Natural killer cell (primary cell): ENCODE measurements around the gene SLC22A4. TPM values are rescaled to one million over a fixed set of nuclear protein-coding genes. Genes with fewer than 3 reads are reported as not detected.

Source experiments
- ATAC-seq, 3 donors: fragments of 150-1000 bp in 2 of 3; fragments of 200-7000 bp in 1 of 3; cut with Tn5 transposase; 1 replicate in 1 of 3; 2 replicates in 2 of 3; pipeline ENCODE4 v1.10.0; 2021; ENCODE audit warnings: mild to moderate bottlenecking in 2 of 3, moderate library complexity in 2 of 3
- DNase-seq, 2 donors: peaks; one replicate each; pipeline versions ENCODE4 v3.0.0 to v3.0.0-alpha.2; 2013 to 2021; ENCODE audit warnings: mixed read lengths in 1 of 2
- H3K27ac ChIP-seq: one replicate; pipeline ENCODE4 v1.5.1; 2013; ENCODE audit warnings: mild to moderate bottlenecking, low read length
- H3K27me3 ChIP-seq: one replicate; pipeline ENCODE4 v1.6.1; 2013; ENCODE audit warnings: low read length; ENCODE audit not compliant: control insufficient read depth, insufficient read depth
- H3K36me3 ChIP-seq: one replicate; pipeline ENCODE4 v1.6.1; 2013; ENCODE audit warnings: low read length; ENCODE audit not compliant: control insufficient read depth, insufficient read depth
- H3K4me1 ChIP-seq: one replicate; pipeline ENCODE4 v1.6.1; 2013; ENCODE audit warnings: low read length; ENCODE audit not compliant: control insufficient read depth, insufficient read depth
- H3K4me3 ChIP-seq: one replicate; pipeline ENCODE4 v1.5.1; 2013; ENCODE audit warnings: low read length
- H3K9me3 ChIP-seq: one replicate; pipeline ENCODE4 v1.6.1; 2013; ENCODE audit warnings: low read length; ENCODE audit not compliant: control insufficient read depth, insufficient read depth
- H3K27ac Mint-ChIP-seq, 2 donors: one replicate each; pipeline ENCODE4 v1.8.0; 2022; ENCODE audit warnings: mild to moderate bottlenecking in 2 of 2, mixed read lengths in 2 of 2, moderate library complexity in 1 of 2
- H3K27me3 Mint-ChIP-seq, 2 donors: one replicate each; pipeline ENCODE4 v1.8.0; 2022; ENCODE audit warnings: low read depth in 2 of 2, mixed read lengths in 2 of 2
- H3K36me3 Mint-ChIP-seq: one replicate; pipeline ENCODE4 v1.8.0; 2022; ENCODE audit warnings: mixed read lengths
- H3K4me1 Mint-ChIP-seq, 2 donors: one replicate each; pipeline ENCODE4 v1.8.0; 2022; ENCODE audit warnings: mixed read lengths in 2 of 2
- H3K4me3 Mint-ChIP-seq: one replicate; pipeline ENCODE4 v1.8.0; 2022; ENCODE audit warnings: mild to moderate bottlenecking, moderate library complexity, mixed read lengths
- H3K9me3 Mint-ChIP-seq, 2 donors: one replicate each; pipeline ENCODE4 v1.8.0; 2022; ENCODE audit warnings: mixed read lengths in 2 of 2
- WGBS: methylation state at CpG from one replicate; pipeline ENCODE4 v1.1.7; 2013; ENCODE audit warnings: missing lambda C conversion rate; ENCODE audit not compliant: insufficient coverage; 5-methylcytosine and 5-hydroxymethylcytosine counted together
- intact Hi-C: fragments of 100-400 bp; cut with micrococcal nuclease; formaldehyde crosslinking; loops from one replicate; pipeline ENCODE4 v1.14.2; 2022
- total RNA-seq, 4 donors: library from RNA; stranded (reverse); fragments of 120-200 nt in 1 of 4; gene quantifications; one replicate each; pipeline versions ENCODE4 v1.2.3 to v1.2.4, GENCODE V29; 2013 to 2022
- TF ChIP-seq, protein P1 (sequence below): fragments of 200-600 bp; IDR thresholded peaks from one replicate; pipeline ENCODE4 v1.8.0; 2022; ENCODE audit warnings: antibody characterized with exemption

SLC22A4 gene
- total RNA-seq, 3 donors from 2014 or later (not counting 1 experiment from before 2014, with no cell fraction given), result 0.14 to 2.3 (median 0.27) TPM

DNA sequence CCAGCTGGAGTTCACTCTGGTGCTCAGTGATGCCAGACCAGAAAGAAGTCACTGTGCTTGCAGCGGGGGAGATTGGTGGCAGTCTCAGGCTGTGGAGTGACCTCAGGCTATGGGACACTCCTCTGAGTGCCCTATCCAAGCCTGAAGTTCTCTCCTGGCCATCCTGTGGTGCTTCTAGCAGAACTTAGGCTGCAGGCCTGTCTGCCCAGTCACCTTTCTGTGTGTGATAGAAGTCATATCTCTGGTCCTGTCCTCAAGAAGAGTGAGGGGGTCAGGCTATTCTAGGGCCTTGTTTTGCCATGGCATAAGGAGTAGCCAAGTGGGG is 27.4 kb upstream of the SLC22A4 start:
- no peaks in the 10 kb centered on the region for H3K9me3 Mint-ChIP-seq

DNA sequence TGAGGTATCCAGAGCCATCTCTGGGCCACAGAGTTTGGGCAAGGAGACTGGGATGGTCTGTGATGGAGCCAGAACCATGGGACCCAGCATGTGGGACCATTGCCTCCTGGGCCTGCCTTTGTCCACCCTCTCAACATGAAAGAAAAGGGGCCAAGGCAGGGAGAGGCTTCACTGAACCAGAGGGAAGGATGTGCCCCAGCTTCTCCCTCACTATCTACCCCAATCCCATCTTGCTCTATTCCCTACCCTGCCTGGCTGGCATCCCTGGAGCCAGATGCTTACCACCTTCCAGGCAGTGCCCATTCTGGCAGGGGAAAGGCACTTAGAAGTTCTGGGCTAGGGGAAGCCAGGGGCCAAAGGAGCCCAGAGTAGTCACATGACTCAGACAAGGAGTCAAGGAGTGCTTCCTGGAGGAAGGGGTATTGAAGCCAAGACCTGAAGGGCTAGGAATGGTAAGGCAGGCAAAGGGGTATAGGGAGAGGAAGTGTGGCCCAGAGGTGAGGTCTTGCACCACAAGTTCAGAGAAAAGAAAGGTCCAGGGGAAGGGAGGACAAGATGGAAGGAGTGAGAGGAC is 26.9 kb upstream of the SLC22A4 start:
- Histone ChIP-seq H3K27me3 (peaks cover 1% of the 10 kb centered on the region), H3K9me3 (no peaks in the 10 kb centered on the region), H3K27ac (no peak overlapping the region), H3K4me1 (peaks cover 3% of the 10 kb centered on the region), H3K36me3 (no peaks in the 10 kb centered on the region), H3K4me3 (no peak overlapping the region)
- TF ChIP-seq, protein P1, sequence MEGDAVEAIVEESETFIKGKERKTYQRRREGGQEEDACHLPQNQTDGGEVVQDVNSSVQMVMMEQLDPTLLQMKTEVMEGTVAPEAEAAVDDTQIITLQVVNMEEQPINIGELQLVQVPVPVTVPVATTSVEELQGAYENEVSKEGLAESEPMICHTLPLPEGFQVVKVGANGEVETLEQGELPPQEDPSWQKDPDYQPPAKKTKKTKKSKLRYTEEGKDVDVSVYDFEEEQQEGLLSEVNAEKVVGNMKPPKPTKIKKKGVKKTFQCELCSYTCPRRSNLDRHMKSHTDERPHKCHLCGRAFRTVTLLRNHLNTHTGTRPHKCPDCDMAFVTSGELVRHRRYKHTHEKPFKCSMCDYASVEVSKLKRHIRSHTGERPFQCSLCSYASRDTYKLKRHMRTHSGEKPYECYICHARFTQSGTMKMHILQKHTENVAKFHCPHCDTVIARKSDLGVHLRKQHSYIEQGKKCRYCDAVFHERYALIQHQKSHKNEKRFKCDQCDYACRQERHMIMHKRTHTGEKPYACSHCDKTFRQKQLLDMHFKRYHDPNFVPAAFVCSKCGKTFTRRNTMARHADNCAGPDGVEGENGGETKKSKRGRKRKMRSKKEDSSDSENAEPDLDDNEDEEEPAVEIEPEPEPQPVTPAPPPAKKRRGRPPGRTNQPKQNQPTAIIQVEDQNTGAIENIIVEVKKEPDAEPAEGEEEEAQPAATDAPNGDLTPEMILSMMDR, result no peak
- peaks cover 0 to 2% of the 10 kb centered on the region in 2 donors for H3K27me3 Mint-ChIP-seq
- H3K27ac Mint-ChIP-seq, result no peak overlapping the region
- no peak for ATAC-seq
- intact Hi-C loops, result no loop called here
- no peaks in the 10 kb centered on the region for H3K9me3 Mint-ChIP-seq
- DNase-seq, result no peak
- no peaks in the 10 kb centered on the region for H3K36me3 Mint-ChIP-seq
- no peak overlapping the region for H3K4me3 Mint-ChIP-seq
- peaks cover 0 to 9% of the 10 kb centered on the region in 2 donors for H3K4me1 Mint-ChIP-seq

More for the DNA sequence above, 27.4 kb upstream of the SLC22A4 start:
- Mint-ChIP-seq H3K27me3 (peaks cover 0 to 2% of the 10 kb centered on the region in 2 donors), H3K27ac (no peak overlapping the region), H3K4me1 (peaks cover 0 to 8% of the 10 kb centered on the region in 2 donors), H3K36me3 (no peaks in the 10 kb centered on the region), H3K4me3 (no peak overlapping the region)
- DNase-seq (no peak), ATAC-seq (no peak)
- Histone ChIP-seq H3K27me3 (no peaks in the 10 kb centered on the region), H3K4me1 (peaks cover under 1% of the 10 kb centered on the region), H3K4me3 (no peak overlapping the region), H3K9me3 (no peaks in the 10 kb centered on the region), H3K27ac (no peak overlapping the region), H3K36me3 (no peaks in the 10 kb centered on the region)
- 98% methylated on average over 1 of the region's 1 CpG for WGBS
- TF ChIP-seq, protein P1, result no peak
- intact Hi-C loops, result no loop called here

DNA sequence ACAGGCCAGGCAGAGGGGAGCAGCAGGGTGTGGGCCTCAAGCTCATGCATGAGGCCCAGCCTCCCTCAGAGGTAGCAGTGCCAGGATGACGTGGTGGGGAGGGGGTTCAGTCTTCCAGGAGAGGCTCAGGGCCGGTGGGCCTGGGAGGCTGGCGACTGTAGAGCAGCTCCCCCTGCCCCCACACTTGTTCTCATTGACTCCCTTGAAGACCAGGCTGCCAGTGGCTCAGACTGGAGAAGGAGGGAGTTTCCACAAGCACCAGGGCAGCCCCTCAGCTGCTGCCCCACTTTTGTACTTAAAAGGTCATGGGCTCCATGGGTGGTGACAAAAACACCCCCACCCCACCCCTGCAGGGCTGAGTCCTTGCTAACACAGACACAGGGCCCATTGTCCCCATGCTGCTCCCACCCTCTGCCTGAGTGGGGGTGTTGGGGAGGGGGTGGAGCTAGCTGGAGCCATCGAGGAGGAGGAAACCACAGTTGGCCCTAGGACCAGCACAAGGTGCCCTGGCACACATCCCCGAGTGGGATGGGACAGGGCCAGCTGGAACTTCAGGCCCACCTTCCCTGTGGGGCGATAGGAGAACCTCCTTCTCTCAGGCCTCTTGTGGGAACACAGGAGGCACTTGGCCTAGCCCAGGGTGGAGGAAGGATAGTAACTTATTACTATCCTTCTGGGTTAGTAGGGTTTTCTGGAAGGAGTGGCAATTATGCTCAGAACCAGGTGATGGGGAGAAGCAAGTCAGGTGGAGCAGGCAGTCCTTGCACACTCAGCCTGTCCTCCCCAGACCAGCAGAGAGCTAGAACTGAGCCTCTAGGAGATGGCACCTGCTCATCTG is 26.0 kb upstream of the SLC22A4 start:
- Mint-ChIP-seq H3K4me1 (peaks cover 0 to 17% of the 10 kb centered on the region in 2 donors), H3K4me3 (no peak overlapping the region), H3K27me3 (peaks cover 5 to 10% of the 10 kb centered on the region in 2 donors), H3K27ac (no peak overlapping the region), H3K36me3 (no peaks in the 10 kb centered on the region), H3K9me3 (no peaks in the 10 kb centered on the region)
- ATAC-seq (no peak), DNase-seq (peak in 1 of 2 donors; percentile 13)
- no peaks in the 10 kb centered on the region for H3K36me3 ChIP-seq
- peaks cover 8% of the 10 kb centered on the region for H3K4me1 ChIP-seq
- intact Hi-C loops, result no loop called here
- no peak overlapping the region for H3K27ac ChIP-seq
- no peaks in the 10 kb centered on the region for H3K9me3 ChIP-seq
- no peak overlapping the region for H3K4me3 ChIP-seq
- peaks cover 4% of the 10 kb centered on the region for H3K27me3 ChIP-seq
- TF ChIP-seq, protein P1, result no peak
- WGBS, result 60% methylated on average over 4 of the region's 6 CpGs
